Esophagus (tissue), 2 donors: ENCODE measurements around the gene EPC1. TPM values are rescaled to one million over a fixed set of nuclear protein-coding genes. Genes with fewer than 3 reads are reported as not detected.

Source experiments
- H3K27ac ChIP-seq, 2 donors: one replicate each; pipeline ENCODE4 v1.5.1; 2013; ENCODE audit warnings: low read depth in 2 of 2, mild to moderate bottlenecking in 2 of 2, inconsistent platforms in 1 of 2, low read length in 1 of 2, moderate library complexity in 1 of 2
- H3K27me3 ChIP-seq, 2 donors: one replicate each; pipeline ENCODE4 v1.6.1; 2013; ENCODE audit warnings: low read length in 2 of 2, control low read depth in 1 of 2, mild to moderate bottlenecking in 1 of 2; ENCODE audit not compliant: insufficient read depth in 2 of 2, control insufficient read depth in 1 of 2
- H3K36me3 ChIP-seq, 2 donors: one replicate each; pipeline ENCODE4 v1.6.1; 2013; ENCODE audit warnings: low read length in 1 of 2; ENCODE audit not compliant: control insufficient read depth in 2 of 2, insufficient read depth in 2 of 2
- H3K4me1 ChIP-seq, 2 donors: one replicate each; pipeline ENCODE4 v1.6.1; 2013; ENCODE audit warnings: low read length in 1 of 2; ENCODE audit not compliant: control insufficient read depth in 2 of 2, insufficient read depth in 2 of 2
- H3K4me3 ChIP-seq, 2 donors: one replicate each; pipeline ENCODE4 v1.5.1; 2013; ENCODE audit warnings: low read length in 2 of 2, mild to moderate bottlenecking in 2 of 2, low read depth in 1 of 2, moderate library complexity in 1 of 2
- H3K9me3 ChIP-seq, 2 donors: one replicate each; pipeline ENCODE4 v1.6.1; 2013; ENCODE audit warnings: mild to moderate bottlenecking in 2 of 2, low read depth in 1 of 2, low read length in 1 of 2, moderate library complexity in 1 of 2; ENCODE audit not compliant: control insufficient read depth in 2 of 2, insufficient read depth in 1 of 2
- WGBS, 2 donors: extraction: QIAGEN DNeasy Blood & Tissue Kit; methylation state at CpG; one replicate each; pipeline ENCODE4 v1.1.7; 2013; 5-methylcytosine and 5-hydroxymethylcytosine counted together
- polyA plus RNA-seq, 2 donors: library from polyadenylated mRNA; stranded (reverse); fragments of 200-250 nt; gene quantifications; one replicate each; pipeline ENCODE4 v1.2.3, GENCODE V29; 2013
- donor health status: healthy with polysubstance abuse.
- donor health status: Bipolar disorder and iron deficiency.

The EPC1 gene
- polyA plus RNA-seq, 2 donors = 9.4 to 10.0 TPM

- Histone ChIP-seq H3K9me3 (no peaks in the 10 kb centered on the region), H3K4me1 (peaks cover 3% of the 10 kb centered on the region in 2 donors), H3K27me3 (no peaks in the 10 kb centered on the region), H3K4me3 (no peak overlapping the region), H3K27ac (no peak overlapping the region), H3K36me3 (no peaks in the 10 kb centered on the region)
- WGBS, 2 donors = 72 to 73% methylated on average over 4 of the region's 4 CpGs
These were observed 20.1 kb downstream of the EPC1 start for GRCh38 chr10:32326680-32327363.

- 49 to 53% methylated on average over 4 of the region's 4 CpGs for WGBS, 2 donors
- Histone ChIP-seq H3K9me3 (no peaks in the 10 kb centered on the region), H3K4me1 (peaks cover 3% of the 10 kb centered on the region in 2 donors), H3K4me3 (no peak overlapping the region), H3K36me3 (no peaks in the 10 kb centered on the region), H3K27ac (no peak overlapping the region), H3K27me3 (no peaks in the 10 kb centered on the region)
These were observed 20.8 kb downstream of the EPC1 start for GRCh38 chr10:32326119-32326518.

GRCh38 chr10:32323051-32323450 lies 23.9 kb downstream of the EPC1 start:
- H3K27me3 ChIP-seq = no peaks in the 10 kb centered on the region
- H3K4me1 ChIP-seq = peaks cover 0 to 2% of the 10 kb centered on the region in 2 donors
- WGBS, 2 donors = 66 to 79% methylated on average over 2 of the region's 2 CpGs
- no peaks in the 10 kb centered on the region for H3K9me3 ChIP-seq
- H3K27ac ChIP-seq = no peak overlapping the region
- no peak overlapping the region for H3K4me3 ChIP-seq
- H3K36me3 ChIP-seq = no peaks in the 10 kb centered on the region

- Histone ChIP-seq H3K4me1 (peaks cover 0 to 2% of the 10 kb centered on the region in 2 donors), H3K36me3 (no peaks in the 10 kb centered on the region), H3K27me3 (no peaks in the 10 kb centered on the region), H3K9me3 (no peaks in the 10 kb centered on the region), H3K27ac (no peak overlapping the region), H3K4me3 (no peak overlapping the region)
- WGBS, 2 donors = 97 to 99% methylated on average over 4 of the region's 4 CpGs
These were observed 25.8 kb downstream of the EPC1 start for GRCh38 chr10:32321016-32321631.

- 61 to 76% methylated on average over 4 of the region's 4 CpGs for WGBS, 2 donors
- Histone ChIP-seq H3K36me3 (no peaks in the 10 kb centered on the region), H3K4me1 (peaks cover 0 to 2% of the 10 kb centered on the region in 2 donors), H3K27ac (no peak overlapping the region), H3K27me3 (no peaks in the 10 kb centered on the region), H3K4me3 (no peak overlapping the region), H3K9me3 (no peaks in the 10 kb centered on the region)
These were observed 28.5 kb downstream of the EPC1 start for GRCh38 chr10:32318476-32318896.

- H3K9me3 ChIP-seq = no peaks in the 10 kb centered on the region
- peaks cover 0 to 2% of the 10 kb centered on the region in 2 donors for H3K4me1 ChIP-seq
- H3K4me3 ChIP-seq = no peak overlapping the region
- no peak overlapping the region for H3K27ac ChIP-seq
- no peaks in the 10 kb centered on the region for H3K27me3 ChIP-seq
- WGBS, 2 donors = 61 to 63% methylated on average over 6 of the region's 6 CpGs
- H3K36me3 ChIP-seq = no peaks in the 10 kb centered on the region
These were observed 29.1 kb downstream of the EPC1 start for GRCh38 chr10:32317795-32318357.

- 45 to 59% methylated on average over 3 of the region's 3 CpGs for WGBS, 2 donors
- Histone ChIP-seq H3K4me3 (no peak overlapping the region), H3K27me3 (no peaks in the 10 kb centered on the region), H3K9me3 (no peaks in the 10 kb centered on the region), H3K4me1 (peaks cover 0 to 2% of the 10 kb centered on the region in 2 donors), H3K27ac (no peak overlapping the region), H3K36me3 (no peaks in the 10 kb centered on the region)
These were observed 31.5 kb downstream of the EPC1 start for GRCh38 chr10:32315424-32315823.

GRCh38 chr10:32314588-32314987 lies 32.4 kb downstream of the EPC1 start:
- H3K27me3 ChIP-seq = no peaks in the 10 kb centered on the region
- no peaks in the 10 kb centered on the region for H3K9me3 ChIP-seq
- H3K27ac ChIP-seq = no peak overlapping the region
- peaks cover 0 to 2% of the 10 kb centered on the region in 2 donors for H3K4me1 ChIP-seq
- WGBS, 2 donors = 77 to 89% methylated on average over 2 of the region's 2 CpGs
- no peaks in the 10 kb centered on the region for H3K36me3 ChIP-seq
- no peak overlapping the region for H3K4me3 ChIP-seq

- Histone ChIP-seq H3K36me3 (peaks cover 0 to 3% of the 10 kb centered on the region in 2 donors), H3K4me1 (no peaks in the 10 kb centered on the region), H3K9me3 (no peaks in the 10 kb centered on the region), H3K27me3 (no peaks in the 10 kb centered on the region), H3K27ac (peak overlapping the region in 1 of 2 donors; percentile 13), H3K4me3 (no peak overlapping the region)
- 87% methylated on average over 7 of the region's 7 CpGs for WGBS, 2 donors
These were observed 38.8 kb downstream of the EPC1 start for GRCh38 chr10:32308027-32308603.
